ENCODE data around the gene IL21R.
"Not testable (repeated sequence)": the region's sequence is repeated elsewhere in the genome, so short reads cannot be mapped to it uniquely, and the experiment has no call there.

IL21R gene

GRCh38 chr16:27406511-27407128, 4.6 kb downstream of the IL21R start:
- no peak overlapping the region for H3K4me3 ChIP-seq (ENCODE audit: control insufficient read depth, low read depth, low read length)
- no peak for DNase-seq (ENCODE audit: low read depth)
- no peak for TF ChIP-seq CTCF (conservative IDR thresholded peaks at IDR 0.05; ENCODE audit: control insufficient read depth, insufficient read depth, low read depth, low read length)

GRCh38 chr16:27407133-27407532, 5.2 kb downstream of the IL21R start:
- no peak for TF ChIP-seq CTCF (conservative IDR thresholded peaks at IDR 0.05; ENCODE audit: control insufficient read depth, insufficient read depth, low read depth, low read length)
- DNase-seq (ENCODE audit: low read depth) = no peak

GRCh38 chr16:27408012-27408601, 6.1 kb downstream of the IL21R start:
- no peak overlapping the region for H3K4me3 ChIP-seq (ENCODE audit: control insufficient read depth, low read depth, low read length)
- peak; percentile 47 for DNase-seq (ENCODE audit: low read depth)
- TF ChIP-seq CTCF (conservative IDR thresholded peaks at IDR 0.05; ENCODE audit: control insufficient read depth, insufficient read depth, low read depth, low read length) = no peak

More at GRCh38 chr16:27407133-27407532, 5.2 kb downstream of the IL21R start:
- H3K4me3 ChIP-seq (ENCODE audit: control insufficient read depth, low read depth, low read length) = no peak overlapping the region

GRCh38 chr16:27408602-27409031, 6.6 kb downstream of the IL21R start:
- DNase-seq (ENCODE audit: low read depth) = no peak
- no peak overlapping the region for H3K4me3 ChIP-seq (ENCODE audit: control insufficient read depth, low read depth, low read length)
- no peak for TF ChIP-seq CTCF (conservative IDR thresholded peaks at IDR 0.05; ENCODE audit: control insufficient read depth, insufficient read depth, low read depth, low read length)

GRCh38 chr16:27409958-27410357, 8.0 kb downstream of the IL21R start:
- not testable (repeated sequence) for DNase-seq (ENCODE audit: low read depth); H3K4me3 ChIP-seq (ENCODE audit: control insufficient read depth, low read depth, low read length)

- TF ChIP-seq CTCF (conservative IDR thresholded peaks at IDR 0.05; ENCODE audit: control insufficient read depth, insufficient read depth, low read depth, low read length) = no peak
- no peak overlapping the region for H3K4me3 ChIP-seq (ENCODE audit: control insufficient read depth, low read depth, low read length)
- no peak for DNase-seq (ENCODE audit: low read depth)
These were observed 8.8 kb downstream of the IL21R start for GRCh38 chr16:27410761-27411160.

- H3K4me3 ChIP-seq (ENCODE audit: control insufficient read depth, low read depth, low read length) = no peak overlapping the region
- no peak for TF ChIP-seq CTCF (conservative IDR thresholded peaks at IDR 0.05; ENCODE audit: control insufficient read depth, insufficient read depth, low read depth, low read length)
- no peak for DNase-seq (ENCODE audit: low read depth)
These were observed 12.0 kb downstream of the IL21R start for GRCh38 chr16:27413956-27414355.

Measured in fibroblast of mammary gland (primary cell).